ENCODE results near the gene PODNL1. TPM values are rescaled to one million over a fixed set of nuclear protein-coding genes. Genes with fewer than 3 reads are reported as not detected.
A peak's percentile ranks its signal among the peaks of the same experiment; 100 is the strongest.

The PODNL1 gene
- total and polyA plus RNA-seq, 4 donors = 0.30 to 7.5 (median 3.1) TPM

GRCh38 chr19:13885826-13886365 is 52.3 kb downstream of the PODNL1 start:
- Histone ChIP-seq H3K9me3 (ENCODE audit: control insufficient read depth, insufficient read depth, low read length) (no peaks in the 10 kb centered on the region), H3K4me3 (ENCODE audit: low read depth, low read length) (no peak overlapping the region), H3K27me3 (ENCODE audit: control insufficient read depth, insufficient read depth, low read length) (no peaks in the 10 kb centered on the region), H3K4me1 (ENCODE audit: control insufficient read depth, insufficient read depth, low read length) (peaks cover 22% of the 10 kb centered on the region), H3K27ac (ENCODE audit: low read depth, low read length) (no peak overlapping the region), H3K36me3 (ENCODE audit: control insufficient read depth, insufficient read depth, low read length) (peaks cover 50% of the 10 kb centered on the region)
- no peak for DNase-seq (ENCODE audit: low read depth in 4 of 6, low spot score in 6 of 6)
- WGBS (ENCODE audit: insufficient coverage) = 93% methylated on average over 19 of the region's 20 CpGs

- no peak overlapping the region for H3K27ac ChIP-seq (ENCODE audit: low read depth, low read length)
- 80% methylated on average over 16 of the region's 26 CpGs for WGBS (ENCODE audit: insufficient coverage)
- no peaks in the 10 kb centered on the region for H3K9me3 ChIP-seq (ENCODE audit: control insufficient read depth, insufficient read depth, low read length)
- H3K4me1 ChIP-seq (ENCODE audit: control insufficient read depth, insufficient read depth, low read length) = peaks cover 31% of the 10 kb centered on the region
- H3K4me3 ChIP-seq (ENCODE audit: low read depth, low read length) = no peak overlapping the region
- no peaks in the 10 kb centered on the region for H3K27me3 ChIP-seq (ENCODE audit: control insufficient read depth, insufficient read depth, low read length)
- peaks cover 47% of the 10 kb centered on the region for H3K36me3 ChIP-seq (ENCODE audit: control insufficient read depth, insufficient read depth, low read length)
- no peak for DNase-seq (ENCODE audit: low read depth in 4 of 6, low spot score in 6 of 6)
Observed at GRCh38 chr19:13884726-13885591, 53.3 kb downstream of the PODNL1 start.

- no peaks in the 10 kb centered on the region for H3K27me3 ChIP-seq (ENCODE audit: control insufficient read depth, insufficient read depth, low read length)
- no peaks in the 10 kb centered on the region for H3K9me3 ChIP-seq (ENCODE audit: control insufficient read depth, insufficient read depth, low read length)
- no peak overlapping the region for H3K27ac ChIP-seq (ENCODE audit: low read depth, low read length)
- peaks cover 34% of the 10 kb centered on the region for H3K4me1 ChIP-seq (ENCODE audit: control insufficient read depth, insufficient read depth, low read length)
- WGBS (ENCODE audit: insufficient coverage) = 72% methylated on average over 9 of the region's 10 CpGs
- DNase-seq (ENCODE audit: low read depth in 4 of 6, low spot score in 6 of 6) = peak in 1 of 6 donors; percentile 9
- peaks cover 33% of the 10 kb centered on the region for H3K36me3 ChIP-seq (ENCODE audit: control insufficient read depth, insufficient read depth, low read length)
- H3K4me3 ChIP-seq (ENCODE audit: low read depth, low read length) = no peak overlapping the region
Observed at GRCh38 chr19:13883516-13884064, 54.6 kb downstream of the PODNL1 start.

- H3K27ac ChIP-seq (ENCODE audit: low read depth, low read length) = no peak overlapping the region
Observed at GRCh38 chr19:13882836-13883235, 55.4 kb downstream of the PODNL1 start.

GRCh38 chr19:13882419-13882795 is 55.8 kb downstream of the PODNL1 start:
- no peak overlapping the region for H3K4me3 ChIP-seq (ENCODE audit: low read depth, low read length)
- no peak overlapping the region for H3K27ac ChIP-seq (ENCODE audit: low read depth, low read length)
- H3K4me1 ChIP-seq (ENCODE audit: control insufficient read depth, insufficient read depth, low read length) = peaks cover 34% of the 10 kb centered on the region
- no peaks in the 10 kb centered on the region for H3K9me3 ChIP-seq (ENCODE audit: control insufficient read depth, insufficient read depth, low read length)
- DNase-seq (ENCODE audit: low read depth in 4 of 6, low spot score in 6 of 6) = no peak
- H3K36me3 ChIP-seq (ENCODE audit: control insufficient read depth, insufficient read depth, low read length) = peaks cover 30% of the 10 kb centered on the region
- no peaks in the 10 kb centered on the region for H3K27me3 ChIP-seq (ENCODE audit: control insufficient read depth, insufficient read depth, low read length)
- 76% methylated on average over 5 of the region's 5 CpGs for WGBS (ENCODE audit: insufficient coverage)

More at GRCh38 chr19:13882836-13883235, 55.4 kb downstream of the PODNL1 start:
- Histone ChIP-seq H3K4me1 (ENCODE audit: control insufficient read depth, insufficient read depth, low read length) (peaks cover 34% of the 10 kb centered on the region), H3K27me3 (ENCODE audit: control insufficient read depth, insufficient read depth, low read length) (no peaks in the 10 kb centered on the region), H3K9me3 (ENCODE audit: control insufficient read depth, insufficient read depth, low read length) (no peaks in the 10 kb centered on the region), H3K36me3 (ENCODE audit: control insufficient read depth, insufficient read depth, low read length) (peaks cover 27% of the 10 kb centered on the region), H3K4me3 (ENCODE audit: low read depth, low read length) (no peak overlapping the region)
- DNase-seq (ENCODE audit: low read depth in 4 of 6, low spot score in 6 of 6) = no peak
- 90% methylated on average over 12 of the region's 12 CpGs for WGBS (ENCODE audit: insufficient coverage)

GRCh38 chr19:13881692-13882418 is 56.4 kb downstream of the PODNL1 start:
- peak in 2 of 6 donors; percentile 17 to 37 for DNase-seq (ENCODE audit: low read depth in 4 of 6, low spot score in 6 of 6)
- H3K4me3 ChIP-seq (ENCODE audit: low read depth, low read length) = no peak overlapping the region
- peaks cover 35% of the 10 kb centered on the region for H3K4me1 ChIP-seq (ENCODE audit: control insufficient read depth, insufficient read depth, low read length)
- H3K27ac ChIP-seq (ENCODE audit: low read depth, low read length) = peak overlapping the region; percentile 3
- 30% methylated on average over 11 of the region's 17 CpGs for WGBS (ENCODE audit: insufficient coverage)
- no peaks in the 10 kb centered on the region for H3K27me3 ChIP-seq (ENCODE audit: control insufficient read depth, insufficient read depth, low read length)
- H3K36me3 ChIP-seq (ENCODE audit: control insufficient read depth, insufficient read depth, low read length) = peaks cover 32% of the 10 kb centered on the region
- no peaks in the 10 kb centered on the region for H3K9me3 ChIP-seq (ENCODE audit: control insufficient read depth, insufficient read depth, low read length)

GRCh38 chr19:13881251-13881691 is 56.9 kb downstream of the PODNL1 start:
- H3K9me3 ChIP-seq (ENCODE audit: control insufficient read depth, insufficient read depth, low read length) = no peaks in the 10 kb centered on the region
- H3K4me3 ChIP-seq (ENCODE audit: low read depth, low read length) = no peak overlapping the region
- 14% methylated on average over 9 of the region's 12 CpGs for WGBS (ENCODE audit: insufficient coverage)
- H3K27me3 ChIP-seq (ENCODE audit: control insufficient read depth, insufficient read depth, low read length) = no peaks in the 10 kb centered on the region
- DNase-seq (ENCODE audit: low read depth in 4 of 6, low spot score in 6 of 6) = peak in 2 of 6 donors; percentile 29 to 57
- peak overlapping the region; percentile 3 for H3K27ac ChIP-seq (ENCODE audit: low read depth, low read length)
- H3K4me1 ChIP-seq (ENCODE audit: control insufficient read depth, insufficient read depth, low read length) = peaks cover 37% of the 10 kb centered on the region
- H3K36me3 ChIP-seq (ENCODE audit: control insufficient read depth, insufficient read depth, low read length) = peaks cover 37% of the 10 kb centered on the region

Other genes starting within 250 kb of the PODNL1 start
- 10 to 100 TPM; 22.1 to 44.9 TPM for gene MRI1, start 173.9 kb downstream of the PODNL1 start, total RNA-seq
- 10 to 100 TPM; 35.4 to 48.1 TPM for gene MRI1, start 173.9 kb downstream of the PODNL1 start, polyA plus RNA-seq (ENCODE audit: insufficient read length in 2 of 2)
- gene C19orf53, start 164.0 kb downstream of the PODNL1 start, total RNA-seq = 100 to 1,000 TPM in 1 of 2 donors, 10 to 100 TPM in 1; 31.1 to 136 TPM
- gene C19orf53, start 164.0 kb downstream of the PODNL1 start, polyA plus RNA-seq (ENCODE audit: insufficient read length in 2 of 2) = 100 to 1,000 TPM; 122 to 129 TPM
- gene ZSWIM4, start 143.0 kb downstream of the PODNL1 start, total RNA-seq = 1 to 10 TPM; 2.9 to 4.0 TPM
- 10 to 100 TPM in 1 of 2 donors, 1 to 10 TPM in 1; 9.4 to 10.5 TPM for gene ZSWIM4, start 143.0 kb downstream of the PODNL1 start, polyA plus RNA-seq (ENCODE audit: insufficient read length in 2 of 2)
- 10 to 100 TPM in 1 of 2 donors, not detected in 1; 11.2 TPM for gene NANOS3, start 61.3 kb downstream of the PODNL1 start, total RNA-seq
- 10 to 100 TPM; 23.1 to 24.6 TPM for gene NANOS3, start 61.3 kb downstream of the PODNL1 start, polyA plus RNA-seq (ENCODE audit: insufficient read length in 2 of 2)
- 1 to 10 TPM; 3.3 to 7.2 TPM for gene BRME1, start 32.3 kb downstream of the PODNL1 start, total RNA-seq
- 10 to 100 TPM; 14.7 to 15.5 TPM for gene BRME1, start 32.3 kb downstream of the PODNL1 start, polyA plus RNA-seq (ENCODE audit: insufficient read length in 2 of 2)
- gene CC2D1A, start 32.2 kb downstream of the PODNL1 start, total RNA-seq = 10 to 100 TPM; 11.8 to 27.4 TPM
- 100 to 1,000 TPM in 1 of 2 donors, 10 to 100 TPM in 1; 81.1 to 112 TPM for gene CC2D1A, start 32.2 kb downstream of the PODNL1 start, polyA plus RNA-seq (ENCODE audit: insufficient read length in 2 of 2)
- 10 to 100 TPM; 10.9 to 25.3 TPM for gene DCAF15, start 14.1 kb upstream of the PODNL1 start, total RNA-seq
- 10 to 100 TPM; 45.3 to 49.9 TPM for gene DCAF15, start 14.1 kb upstream of the PODNL1 start, polyA plus RNA-seq (ENCODE audit: insufficient read length in 2 of 2)
- gene RFX1, start 67.9 kb upstream of the PODNL1 start, total RNA-seq = 1 to 10 TPM; 2.6 to 5.8 TPM
- 10 to 100 TPM; 14.5 to 16.2 TPM for gene RFX1, start 67.9 kb upstream of the PODNL1 start, polyA plus RNA-seq (ENCODE audit: insufficient read length in 2 of 2)
- gene RLN3, start 89.7 kb upstream of the PODNL1 start, total RNA-seq = not detected
- not detected for gene RLN3, start 89.7 kb upstream of the PODNL1 start, polyA plus RNA-seq (ENCODE audit: insufficient read length in 2 of 2)
- gene IL27RA, start 93.3 kb upstream of the PODNL1 start, total RNA-seq = 1 to 10 TPM; 4.1 to 4.7 TPM
- 1 to 10 TPM; 5.6 to 5.7 TPM for gene IL27RA, start 93.3 kb upstream of the PODNL1 start, polyA plus RNA-seq (ENCODE audit: insufficient read length in 2 of 2)
- 1 to 10 TPM; 1.7 to 4.0 TPM for gene PALM3, start 123.7 kb upstream of the PODNL1 start, total RNA-seq
- gene PALM3, start 123.7 kb upstream of the PODNL1 start, polyA plus RNA-seq (ENCODE audit: insufficient read length in 2 of 2) = 10 to 100 TPM; 26.8 to 27.3 TPM
- gene MISP3, start 134.4 kb upstream of the PODNL1 start, total RNA-seq = 1 to 10 TPM; 1.2 to 5.2 TPM
- 10 to 100 TPM; 10.9 to 12.4 TPM for gene MISP3, start 134.4 kb upstream of the PODNL1 start, polyA plus RNA-seq (ENCODE audit: insufficient read length in 2 of 2)
- gene C19orf67, start 147.4 kb upstream of the PODNL1 start, total RNA-seq = under 1 TPM in 1 of 2 donors, not detected in 1; 0.22 TPM
- under 1 TPM in 1 of 2 donors, not detected in 1; 0.21 TPM for gene C19orf67, start 147.4 kb upstream of the PODNL1 start, polyA plus RNA-seq (ENCODE audit: insufficient read length in 2 of 2)
- gene SAMD1, start 152.3 kb upstream of the PODNL1 start, total RNA-seq = 10 to 100 TPM; 19.9 to 34.9 TPM
- gene SAMD1, start 152.3 kb upstream of the PODNL1 start, polyA plus RNA-seq (ENCODE audit: insufficient read length in 2 of 2) = 10 to 100 TPM; 78.6 to 83.1 TPM
- 10 to 100 TPM; 44.1 to 77.8 TPM for gene PRKACA, start 179.3 kb upstream of the PODNL1 start, total RNA-seq
- 100 to 1,000 TPM; 145 to 161 TPM for gene PRKACA, start 179.3 kb upstream of the PODNL1 start, polyA plus RNA-seq (ENCODE audit: insufficient read length in 2 of 2)
- gene ASF1B, start 198.2 kb upstream of the PODNL1 start, total RNA-seq = 10 to 100 TPM in 1 of 2 donors, 1 to 10 TPM in 1; 2.7 to 11.5 TPM
- gene ASF1B, start 198.2 kb upstream of the PODNL1 start, polyA plus RNA-seq (ENCODE audit: insufficient read length in 2 of 2) = 1 to 10 TPM; 8.4 to 8.8 TPM

All from spinal cord (tissue), 10 donors.